CD4-positive, alpha-beta T cell treated with Interleukin-1 beta for 1 hour (primary cell): ENCODE measurements around the gene DQX1.
"Not testable (repeated sequence)": the region's sequence is repeated elsewhere in the genome, so short reads cannot be mapped to it uniquely, and the experiment has no call there.

Source experiments
- DNase-seq, 2 donors: peaks; one replicate each; pipeline ENCODE4 v3.0.0-alpha.2; 2020 to 2022

Gene DQX1, protein sequence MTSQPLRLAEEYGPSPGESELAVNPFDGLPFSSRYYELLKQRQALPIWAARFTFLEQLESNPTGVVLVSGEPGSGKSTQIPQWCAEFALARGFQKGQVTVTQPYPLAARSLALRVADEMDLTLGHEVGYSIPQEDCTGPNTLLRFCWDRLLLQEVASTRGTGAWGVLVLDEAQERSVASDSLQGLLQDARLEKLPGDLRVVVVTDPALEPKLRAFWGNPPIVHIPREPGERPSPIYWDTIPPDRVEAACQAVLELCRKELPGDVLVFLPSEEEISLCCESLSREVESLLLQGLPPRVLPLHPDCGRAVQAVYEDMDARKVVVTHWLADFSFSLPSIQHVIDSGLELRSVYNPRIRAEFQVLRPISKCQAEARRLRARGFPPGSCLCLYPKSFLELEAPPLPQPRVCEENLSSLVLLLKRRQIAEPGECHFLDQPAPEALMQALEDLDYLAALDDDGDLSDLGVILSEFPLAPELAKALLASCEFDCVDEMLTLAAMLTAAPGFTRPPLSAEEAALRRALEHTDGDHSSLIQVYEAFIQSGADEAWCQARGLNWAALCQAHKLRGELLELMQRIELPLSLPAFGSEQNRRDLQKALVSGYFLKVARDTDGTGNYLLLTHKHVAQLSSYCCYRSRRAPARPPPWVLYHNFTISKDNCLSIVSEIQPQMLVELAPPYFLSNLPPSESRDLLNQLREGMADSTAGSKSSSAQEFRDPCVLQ

GRCh38 chr2:74525717-74526648, at the start of gene DQX1:
DQX1 (minus strand) TSS chr2:74526231; CDS start chr2:74525729, 502 bp downstream.
- peak; percentile 48 to 66 for DNase-seq

DNA sequence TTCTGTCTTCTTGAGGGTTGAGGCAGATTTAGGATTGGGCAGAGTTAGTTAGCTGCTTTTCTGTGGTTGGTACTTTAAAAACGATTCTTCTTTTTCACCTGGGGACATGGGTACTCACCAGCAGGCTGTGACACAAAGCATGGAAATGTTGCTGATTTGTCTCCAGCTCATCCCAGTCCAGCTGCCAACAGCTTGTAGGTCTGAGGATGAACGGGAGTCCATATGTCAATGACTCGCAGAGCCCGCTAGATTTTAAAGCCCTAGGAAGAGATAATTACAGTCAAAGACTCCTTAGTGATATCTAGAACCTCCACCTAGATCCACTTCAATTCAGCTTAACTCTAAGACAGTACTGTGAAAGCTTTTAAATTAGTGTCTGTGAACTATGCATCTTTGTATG, 49.3 kb upstream of the DQX1 start:
- no peak for DNase-seq

- DNase-seq: peak in 1 of 2 donors; percentile 37
These were observed 47.9 kb upstream of the DQX1 start for GRCh38 chr2:74573747-74574562.

DNA sequence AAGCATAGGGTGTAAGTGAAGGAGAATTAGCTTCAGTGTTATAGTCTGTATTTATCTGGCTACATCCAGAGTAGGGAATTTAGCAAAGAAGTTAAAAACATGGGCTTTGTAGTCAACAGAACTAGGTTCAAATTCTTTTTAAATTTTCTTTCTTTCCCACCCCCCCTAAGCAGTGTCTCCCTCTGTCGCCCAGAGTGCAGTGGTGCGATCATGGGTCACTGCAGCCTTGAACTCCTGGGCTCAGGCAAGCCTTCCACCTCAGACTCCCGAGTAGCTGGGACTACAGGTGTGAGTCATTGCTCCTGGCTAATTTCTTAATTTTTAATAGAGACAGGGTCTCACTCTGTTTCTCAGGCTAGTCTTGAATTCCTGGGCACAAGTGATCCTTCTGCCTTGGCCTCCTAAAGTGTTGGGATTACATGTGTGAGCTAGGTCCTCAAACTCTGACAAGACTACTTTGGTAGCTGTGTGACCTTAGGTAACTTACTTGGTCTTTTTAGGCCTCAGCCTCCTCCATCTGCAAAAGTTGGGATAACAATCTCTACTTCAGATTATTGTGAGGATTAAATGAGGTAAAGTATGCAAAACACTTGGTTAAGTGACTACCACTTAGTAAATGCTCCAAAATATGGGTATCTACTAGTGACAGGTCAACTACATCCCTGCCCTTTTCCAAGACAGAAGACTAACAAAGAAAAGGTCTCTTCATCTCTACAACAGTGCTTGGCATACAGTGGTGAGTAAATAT, 46.3 kb upstream of the DQX1 start:
- DNase-seq: no peak

GRCh38 chr2:74571058-74571457, 45.0 kb upstream of the DQX1 start:
- no peak for DNase-seq

GRCh38 chr2:74569686-74570085, 43.7 kb upstream of the DQX1 start:
- no peak for DNase-seq

DNA sequence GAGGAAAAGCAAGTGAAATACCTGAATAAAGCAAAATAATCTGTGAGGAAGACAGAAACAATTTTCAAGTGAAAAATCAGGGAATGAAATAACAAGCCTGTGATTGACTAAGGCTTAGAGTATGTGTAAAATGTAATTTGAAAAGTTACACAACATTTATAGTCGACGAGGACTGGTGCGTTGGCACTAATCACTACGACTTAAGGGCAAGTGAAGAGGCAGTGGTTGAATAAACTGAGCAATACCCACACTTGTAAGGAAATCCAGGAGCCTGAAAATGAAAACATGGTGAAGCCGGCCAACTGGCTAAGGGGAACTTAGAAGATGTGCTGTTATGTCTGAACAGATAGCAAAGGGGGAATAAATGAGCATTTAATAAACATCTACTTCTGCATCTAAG, 41.9 kb upstream of the DQX1 start:
- DNase-seq: no peak

DNA sequence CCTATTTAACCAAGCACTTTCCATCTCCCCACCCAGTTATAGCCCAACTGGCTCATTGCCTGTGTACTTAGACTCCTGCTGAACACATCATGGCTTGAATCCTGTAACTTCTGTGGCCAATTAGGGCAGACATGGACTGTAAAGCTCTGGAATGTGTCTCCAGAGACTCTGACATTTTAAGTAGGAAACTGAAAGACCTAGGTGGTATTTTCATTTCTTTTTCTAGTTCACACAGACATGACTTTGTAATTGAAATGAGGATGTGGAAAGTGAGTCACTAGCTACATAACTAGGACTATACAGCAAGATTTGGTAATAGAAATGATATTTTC, 40.7 kb upstream of the DQX1 start:
- DNase-seq: no peak

- no peak for DNase-seq
These were observed 40.2 kb upstream of the DQX1 start for GRCh38 chr2:74566076-74566753.

- no peak for DNase-seq
These were observed 38.2 kb upstream of the DQX1 start for GRCh38 chr2:74564222-74564621.

DNA sequence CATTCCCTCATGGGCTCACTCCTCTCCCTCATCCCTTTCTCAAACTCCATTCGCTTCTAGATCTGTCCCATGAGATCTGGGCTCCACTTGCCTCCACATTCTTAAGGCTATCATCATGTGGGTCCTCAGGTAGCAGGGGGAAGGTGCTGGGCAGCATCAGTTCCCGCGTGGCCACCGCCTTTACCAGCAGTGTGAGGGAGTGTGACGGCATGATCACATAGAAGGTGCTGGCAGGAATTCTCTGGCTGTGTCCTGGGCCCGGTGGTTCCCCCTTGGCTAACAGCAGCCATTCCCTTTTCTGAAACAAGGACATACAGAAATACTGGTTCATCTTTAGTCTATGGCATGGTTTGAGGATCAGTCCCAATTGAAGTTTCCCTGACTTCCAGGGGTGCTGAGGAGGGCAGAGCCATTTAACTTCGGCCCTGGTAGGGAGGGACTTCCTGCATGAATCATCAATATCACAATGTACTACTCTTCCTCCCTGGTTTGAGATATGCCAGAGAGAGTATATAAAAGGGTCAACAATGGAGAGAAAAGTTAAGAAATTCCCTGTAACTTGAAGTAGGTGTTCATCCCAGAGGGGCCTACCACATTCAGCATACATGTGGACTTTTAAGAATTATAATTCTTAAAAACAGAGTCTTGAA, 36.2 kb upstream of the DQX1 start:
- DNase-seq: no peak

DNA sequence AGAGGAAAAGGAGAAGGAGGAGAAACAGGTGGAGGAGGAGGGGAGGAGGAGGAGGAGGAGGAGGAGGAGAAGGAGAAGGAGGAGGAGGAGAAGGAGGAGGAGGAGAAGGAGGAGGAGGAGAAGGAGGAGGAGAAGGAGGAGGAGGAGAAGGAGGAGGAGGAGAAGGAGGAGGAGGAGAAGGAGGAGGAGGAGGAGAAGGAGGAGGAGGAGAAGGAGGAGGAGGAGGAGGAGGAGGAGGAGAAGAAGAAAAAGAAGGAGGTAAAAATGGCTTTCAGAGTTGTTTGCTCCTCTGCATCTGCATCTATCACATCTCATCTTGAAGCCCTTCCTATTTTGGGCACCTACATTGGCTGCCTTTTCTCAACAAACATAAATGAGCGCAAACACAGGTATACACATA, 35.0 kb upstream of the DQX1 start:
- not testable (repeated sequence) for DNase-seq

GRCh38 chr2:74560591-74560990, 34.6 kb upstream of the DQX1 start:
- no peak for DNase-seq

DNA sequence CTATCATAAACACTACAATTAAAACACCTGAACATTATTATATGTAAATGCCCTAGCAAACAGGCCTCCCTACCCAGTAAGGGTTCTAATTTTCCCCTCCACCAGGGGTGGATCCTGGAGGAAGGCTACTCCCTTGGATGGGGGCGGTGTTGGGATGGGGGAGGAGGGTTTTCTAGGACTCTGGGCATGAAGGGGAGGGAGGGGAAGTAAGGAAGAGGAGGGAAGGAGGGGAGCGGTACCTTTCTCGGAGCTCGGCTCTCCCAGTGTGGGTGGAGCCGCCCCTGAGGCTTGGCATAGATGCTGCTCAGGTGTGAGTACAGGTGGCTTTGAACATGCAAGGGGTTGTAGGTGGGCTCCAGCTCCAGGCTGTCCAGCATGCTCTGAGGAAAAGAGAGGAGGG, 33.9 kb upstream of the DQX1 start:
- no peak for DNase-seq

- DNase-seq: no peak
These were observed 32.5 kb upstream of the DQX1 start for GRCh38 chr2:74558284-74559230.

DNA sequence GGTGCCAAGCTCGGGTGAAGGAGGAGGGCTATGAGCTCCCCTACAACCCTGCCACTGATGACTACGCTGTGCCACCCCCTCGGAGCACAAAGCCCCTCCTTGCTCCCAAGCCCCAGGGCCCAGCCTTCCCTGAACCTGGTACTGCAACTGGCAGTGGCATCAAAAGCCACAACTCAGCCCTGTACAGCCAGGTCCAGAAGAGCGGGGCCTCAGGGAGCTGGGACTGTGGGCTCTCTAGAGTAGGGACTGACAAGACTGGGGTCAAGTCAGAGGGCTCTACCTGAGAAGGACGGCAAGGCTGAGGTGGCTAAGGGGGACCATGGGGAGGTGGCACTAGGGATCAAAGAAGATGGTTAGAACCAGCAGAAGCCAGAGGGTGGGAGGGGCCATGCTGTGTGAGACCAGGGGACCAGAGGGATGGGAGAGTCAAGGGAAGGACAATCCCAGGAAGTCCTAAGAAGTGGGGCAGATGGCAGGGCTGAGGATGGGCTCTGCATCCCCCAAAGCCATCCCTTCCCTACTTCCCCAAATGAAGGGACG, 30.9 kb upstream of the DQX1 start:
- DNase-seq: no peak

GRCh38 chr2:74556159-74556558, 30.1 kb upstream of the DQX1 start:
- DNase-seq: no peak

DNA sequence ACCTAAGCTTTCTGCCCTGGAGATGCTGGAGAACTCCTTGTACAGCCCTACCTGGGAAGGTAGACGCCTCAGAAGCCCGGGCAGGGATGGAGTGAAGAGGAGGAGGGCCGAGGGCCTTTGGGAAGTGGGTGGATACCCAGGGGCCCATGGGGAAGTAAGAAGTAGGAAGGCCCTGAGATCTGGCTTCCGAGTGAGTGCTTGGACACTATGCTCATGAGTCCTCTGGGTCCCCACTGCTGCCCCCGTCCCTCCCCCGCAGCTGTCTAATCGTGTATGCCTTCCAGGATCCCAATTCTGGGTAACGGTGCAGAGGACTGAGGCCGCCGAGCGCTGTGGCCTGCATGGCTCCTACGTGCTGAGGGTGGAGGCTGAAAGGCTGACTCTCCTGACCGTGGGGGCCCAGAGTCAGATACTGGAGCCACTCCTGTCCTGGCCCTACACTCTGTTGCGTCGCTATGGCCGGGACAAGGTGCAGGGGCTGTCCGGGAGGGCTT, 29.6 kb upstream of the DQX1 start:
- DNase-seq: no peak
